ACC112 (cell line): Measurements from ENCODE around the gene SLCO2A1.

Experiments used
- H2AFZ ChIP-seq: fragments of 200-600 bp; sonication (generic); one replicate; pipeline ENCODE4 v1.6.0; 2017; ENCODE audit warnings: antibody characterized with exemption, low read length; ENCODE audit not compliant: unreplicated experiment
- H3K27ac ChIP-seq: fragments of 200-600 bp; sonication (generic); 2 replicates; pipeline ENCODE4 v1.5.1; 2014; ENCODE audit warnings: low read depth, mild to moderate bottlenecking, antibody characterized with exemption, low read length, moderate library complexity
- H3K27me3 ChIP-seq: fragments of 200-600 bp; sonication (generic); 2 replicates; pipeline ENCODE4 v1.6.1; 2014; ENCODE audit warnings: mild to moderate bottlenecking, antibody characterized with exemption, low read length, moderate library complexity, mixed read lengths; ENCODE audit not compliant: insufficient read depth
- H3K36me3 ChIP-seq: fragments of 200-600 bp; sonication (generic); 2 replicates; pipeline ENCODE4 v1.6.1; 2016; ENCODE audit warnings: mild to moderate bottlenecking, antibody characterized with exemption, low read length, moderate library complexity, mixed read lengths; ENCODE audit not compliant: insufficient read depth
- H3K4me1 ChIP-seq: fragments of 200-600 bp; sonication (generic); one replicate; pipeline ENCODE4 v1.6.1; 2016; ENCODE audit warnings: low read length, mixed read lengths; ENCODE audit not compliant: insufficient read depth, unreplicated experiment, control insufficient read depth
- H3K4me3 ChIP-seq: fragments of 200-600 bp; sonication (generic); 2 replicates; pipeline ENCODE4 v1.5.1; 2014; ENCODE audit warnings: mild to moderate bottlenecking, low read depth, low read length
- H3K79me2 ChIP-seq: fragments of 200-600 bp; sonication (generic); one replicate; pipeline ENCODE4 v1.6.0; 2016; ENCODE audit warnings: low read length; ENCODE audit not compliant: control insufficient read depth, unreplicated experiment, insufficient read depth

The SLCO2A1 gene

GRCh38 chr3:133939463-133939835, 90.3 kb downstream of the SLCO2A1 start:
- Histone ChIP-seq H3K4me1 (peaks cover 26% of the 10 kb centered on the region), H3K36me3 (no peaks in the 10 kb centered on the region), H3K27me3 (no peaks in the 10 kb centered on the region), H3K79me2 (no peaks in the 10 kb centered on the region), H2AFZ (no peak overlapping the region), H3K27ac (no peak overlapping the region), H3K4me3 (no peak overlapping the region)

GRCh38 chr3:133938770-133939462, 90.8 kb downstream of the SLCO2A1 start:
- no peak overlapping the region for H2AFZ ChIP-seq

GRCh38 chr3:133937756-133938601, 91.7 kb downstream of the SLCO2A1 start:
- H3K79me2 ChIP-seq: no peaks in the 10 kb centered on the region
- peaks cover 12% of the 10 kb centered on the region for H3K4me1 ChIP-seq
- H3K27ac ChIP-seq: no peak overlapping the region

More at GRCh38 chr3:133938770-133939462, 90.8 kb downstream of the SLCO2A1 start:
- Histone ChIP-seq H3K4me3 (no peak overlapping the region), H3K27me3 (no peaks in the 10 kb centered on the region), H3K79me2 (no peaks in the 10 kb centered on the region), H3K36me3 (no peaks in the 10 kb centered on the region), H3K27ac (no peak overlapping the region), H3K4me1 (peaks cover 21% of the 10 kb centered on the region)

GRCh38 chr3:133937061-133937686, 92.6 kb downstream of the SLCO2A1 start:
- Histone ChIP-seq H3K27ac (no peak overlapping the region), H3K4me1 (peaks cover 4% of the 10 kb centered on the region), H3K79me2 (no peaks in the 10 kb centered on the region), H3K36me3 (no peaks in the 10 kb centered on the region), H2AFZ (no peak overlapping the region), H3K27me3 (no peaks in the 10 kb centered on the region), H3K4me3 (no peak overlapping the region)

More at GRCh38 chr3:133937756-133938601, 91.7 kb downstream of the SLCO2A1 start:
- no peaks in the 10 kb centered on the region for H3K36me3 ChIP-seq
- H3K4me3 ChIP-seq: no peak overlapping the region
- H2AFZ ChIP-seq: no peak overlapping the region
- H3K27me3 ChIP-seq: no peaks in the 10 kb centered on the region

- Histone ChIP-seq H3K4me1 (no peaks in the 10 kb centered on the region), H3K36me3 (no peaks in the 10 kb centered on the region), H3K27me3 (no peaks in the 10 kb centered on the region), H2AFZ (no peak overlapping the region), H3K27ac (no peak overlapping the region), H3K4me3 (no peak overlapping the region), H3K79me2 (no peaks in the 10 kb centered on the region)
These were observed 93.6 kb downstream of the SLCO2A1 start for GRCh38 chr3:133935843-133936769.

- H3K4me3 ChIP-seq: no peak overlapping the region
- no peaks in the 10 kb centered on the region for H3K36me3 ChIP-seq
- H3K27me3 ChIP-seq: no peaks in the 10 kb centered on the region
- no peak overlapping the region for H2AFZ ChIP-seq
- H3K27ac ChIP-seq: no peak overlapping the region
- H3K79me2 ChIP-seq: no peaks in the 10 kb centered on the region
- peaks cover 3% of the 10 kb centered on the region for H3K4me1 ChIP-seq
These were observed 94.5 kb downstream of the SLCO2A1 start for GRCh38 chr3:133934996-133935842.

- no peak overlapping the region for H3K27ac ChIP-seq
- peaks cover 3% of the 10 kb centered on the region for H3K4me1 ChIP-seq
- H3K36me3 ChIP-seq: no peaks in the 10 kb centered on the region
- no peak overlapping the region for H2AFZ ChIP-seq
- H3K79me2 ChIP-seq: no peaks in the 10 kb centered on the region
- no peak overlapping the region for H3K4me3 ChIP-seq
- H3K27me3 ChIP-seq: no peaks in the 10 kb centered on the region
These were observed 95.4 kb downstream of the SLCO2A1 start for GRCh38 chr3:133934073-133934970.

GRCh38 chr3:133933097-133934024, 96.4 kb downstream of the SLCO2A1 start:
- Histone ChIP-seq H3K79me2 (no peaks in the 10 kb centered on the region), H3K27me3 (no peaks in the 10 kb centered on the region), H2AFZ (no peak overlapping the region), H3K27ac (no peak overlapping the region), H3K36me3 (no peaks in the 10 kb centered on the region), H3K4me3 (no peak overlapping the region), H3K4me1 (peaks cover 3% of the 10 kb centered on the region)
